Endothelial cell of umbilical vein (primary cell): Measurements from ENCODE around the gene GMPPA.

ENCODE experiments used
- EZH2 ChIP-seq: IDR thresholded peaks from 2 replicates; pipeline ENCODE4 v1.6.1; 2012; ENCODE audit warnings: borderline replicate concordance, low read depth, mild to moderate bottlenecking, moderate library complexity, low read length, inconsistent platforms; ENCODE audit not compliant: severe bottlenecking
- JUN ChIP-seq: IDR thresholded peaks from 2 replicates; pipeline ENCODE4 v1.6.1; 2011; ENCODE audit warnings: borderline replicate concordance, low read depth; ENCODE audit not compliant: insufficient read length, insufficient read depth
- MYC ChIP-seq: IDR thresholded peaks from one replicate; pipeline ENCODE4 v1.6.1; 2011; ENCODE audit warnings: mild to moderate bottlenecking, low read depth, low read length
- POLR2A ChIP-seq: IDR thresholded peaks from 2 replicates; pipeline ENCODE4 v1.6.1; 2012; ENCODE audit warnings: low read depth, mild to moderate bottlenecking, control low read depth, low read length
- POLR2AphosphoS5 ChIP-seq: IDR thresholded peaks from 2 replicates; pipeline ENCODE4 v1.6.1; 2012; ENCODE audit warnings: low read depth, mild to moderate bottlenecking, control low read depth, low read length, moderate library complexity; ENCODE audit not compliant: insufficient read depth
- TF ChIP-seq, protein P1 (sequence below), 2 donors: IDR thresholded peaks; 1 replicate in 1 of 2; 2 replicates in 1 of 2; pipeline ENCODE4 v1.5.1; 2011; ENCODE audit warnings: low read length in 2 of 2, mild to moderate bottlenecking in 2 of 2, moderate library complexity in 2 of 2, control low read depth in 1 of 2, inconsistent platforms in 1 of 2, low read depth in 1 of 2; ENCODE audit not compliant: insufficient read depth in 1 of 2; ENCODE audit errors: extremely low read depth in 1 of 2
- TF ChIP-seq, protein P2 (sequence below): IDR thresholded peaks from 2 replicates; pipeline ENCODE4 v1.6.1; 2011; ENCODE audit not compliant: insufficient read depth, insufficient read length

DNA sequence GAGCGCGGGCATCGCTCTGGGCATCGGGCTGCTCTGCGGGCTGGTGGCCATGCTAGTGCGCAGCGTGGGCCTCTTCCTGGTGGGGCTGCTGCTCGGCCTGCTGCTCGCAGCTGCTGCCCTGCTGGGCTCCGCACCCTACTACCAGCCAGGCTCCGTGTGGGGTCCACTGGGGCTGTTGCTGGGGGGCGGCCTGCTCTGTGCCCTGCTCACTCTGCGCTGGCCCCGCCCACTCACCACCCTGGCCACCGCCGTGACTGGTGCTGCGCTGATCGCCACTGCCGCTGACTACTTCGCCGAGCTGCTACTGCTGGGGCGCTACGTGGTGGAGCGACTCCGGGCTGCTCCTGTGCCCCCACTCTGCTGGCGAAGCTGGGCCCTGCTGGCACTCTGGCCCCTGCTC lies 48.9 kb downstream of the GMPPA start:
- TF ChIP-seq, protein P1, sequence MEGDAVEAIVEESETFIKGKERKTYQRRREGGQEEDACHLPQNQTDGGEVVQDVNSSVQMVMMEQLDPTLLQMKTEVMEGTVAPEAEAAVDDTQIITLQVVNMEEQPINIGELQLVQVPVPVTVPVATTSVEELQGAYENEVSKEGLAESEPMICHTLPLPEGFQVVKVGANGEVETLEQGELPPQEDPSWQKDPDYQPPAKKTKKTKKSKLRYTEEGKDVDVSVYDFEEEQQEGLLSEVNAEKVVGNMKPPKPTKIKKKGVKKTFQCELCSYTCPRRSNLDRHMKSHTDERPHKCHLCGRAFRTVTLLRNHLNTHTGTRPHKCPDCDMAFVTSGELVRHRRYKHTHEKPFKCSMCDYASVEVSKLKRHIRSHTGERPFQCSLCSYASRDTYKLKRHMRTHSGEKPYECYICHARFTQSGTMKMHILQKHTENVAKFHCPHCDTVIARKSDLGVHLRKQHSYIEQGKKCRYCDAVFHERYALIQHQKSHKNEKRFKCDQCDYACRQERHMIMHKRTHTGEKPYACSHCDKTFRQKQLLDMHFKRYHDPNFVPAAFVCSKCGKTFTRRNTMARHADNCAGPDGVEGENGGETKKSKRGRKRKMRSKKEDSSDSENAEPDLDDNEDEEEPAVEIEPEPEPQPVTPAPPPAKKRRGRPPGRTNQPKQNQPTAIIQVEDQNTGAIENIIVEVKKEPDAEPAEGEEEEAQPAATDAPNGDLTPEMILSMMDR (IDR thresholded peaks at IDR 0.05; ENCODE audit: extremely low read depth in 1 of 2, insufficient read depth in 1 of 2, low read depth in 1 of 2, low read length in 2 of 2) = no peak
- TF ChIP-seq, protein P2, sequence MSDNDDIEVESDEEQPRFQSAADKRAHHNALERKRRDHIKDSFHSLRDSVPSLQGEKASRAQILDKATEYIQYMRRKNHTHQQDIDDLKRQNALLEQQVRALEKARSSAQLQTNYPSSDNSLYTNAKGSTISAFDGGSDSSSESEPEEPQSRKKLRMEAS = no peak
- no peak for TF ChIP-seq MYC
- TF ChIP-seq JUN = no peak
- no peak for TF ChIP-seq POLR2A
- TF ChIP-seq EZH2 = no peak
- no peak for TF ChIP-seq POLR2AphosphoS5
